H1 (cell line): ENCODE measurements around the gene OS9. TPM values are rescaled to one million over a fixed set of nuclear protein-coding genes. Genes with fewer than 3 reads are reported as not detected.

Experiments
- BCL11A ChIP-seq, 2 experiments: IDR thresholded peaks; one replicate each; pipeline ENCODE4 v1.6.1; 2011; ENCODE audit warnings: low read depth in 2 of 2, low read length in 2 of 2, mild to moderate bottlenecking in 2 of 2
- CHD2 ChIP-seq: IDR thresholded peaks from 2 replicates; pipeline ENCODE4 v1.6.1; 2012; ENCODE audit warnings: low read length, improper control_type of control experiment
- CHD7 ChIP-seq: fragments of 300-600 bp; sonication (generic); IDR thresholded peaks from 2 replicates; pipeline ENCODE4 v1.7.1; 2012; ENCODE audit warnings: low read length, moderate library complexity, mild to moderate bottlenecking, inconsistent platforms; ENCODE audit not compliant: insufficient replicate concordance
- CREB1 ChIP-seq: IDR thresholded peaks from 2 replicates; pipeline ENCODE4 v1.6.1; 2012; ENCODE audit warnings: inconsistent platforms
- CTBP2 ChIP-seq: IDR thresholded peaks from 2 replicates; pipeline ENCODE4 v1.7.0; 2011; ENCODE audit warnings: borderline replicate concordance, mild to moderate bottlenecking, moderate library complexity, mixed read lengths, low read length; ENCODE audit not compliant: insufficient read depth, insufficient read length
- EGR1 ChIP-seq: IDR thresholded peaks from 2 replicates; pipeline ENCODE4 v1.6.1; 2011; ENCODE audit warnings: low read depth, low read length, borderline replicate concordance
- KDM4A ChIP-seq: IDR thresholded peaks from one replicate; pipeline ENCODE4 v1.7.1; 2012; ENCODE audit warnings: low read depth, mild to moderate bottlenecking, moderate library complexity, low read length, inconsistent platforms; ENCODE audit not compliant: severe bottlenecking
- NANOG ChIP-seq: IDR thresholded peaks from 2 replicates; pipeline ENCODE4 v1.6.1; 2011; ENCODE audit warnings: low read length, low read depth, mild to moderate bottlenecking, inconsistent platforms; ENCODE audit not compliant: insufficient read depth, poor library complexity, severe bottlenecking
- SIN3A ChIP-seq, 2 experiments: IDR thresholded peaks in 1 of 2; conservative IDR thresholded peaks in 1 of 2; 2 replicates each; pipeline ENCODE4 v1.6.1; 2011 to 2012; ENCODE audit warnings: low read length in 2 of 2, improper control_type of control experiment in 1 of 2, low read depth in 1 of 2, mild to moderate bottlenecking in 1 of 2
- polyA plus RNA-seq, 7 experiments: library from polyadenylated mRNA; depleted of rRNA in 3 of 7; stranded (reverse) in 5 of 7; unstranded in 2 of 7; fragments of >200 nt in 5 of 7; fragments of 200-250 nt in 2 of 7; gene quantifications; 1 replicate in 5 of 7; 2 replicates in 1 of 7; 4 replicates in 1 of 7; pipeline versions ENCODE4 v1.2.1 to v1.2.3, GENCODE V29; 2011 to 2013; ENCODE audit warnings: missing spikeins in 2 of 7, mixed read lengths in 2 of 7
- total RNA-seq: library from RNA; stranded (reverse); fragmentation: NEBNext Ultra II Directional; extraction: Animal tissue kit (Norgen Biotek cat#: 25700); gene quantifications from 2 replicates; pipeline ENCODE4 v1.2.1, GENCODE V29; 2021
- TF ChIP-seq, protein P1 (sequence below): IDR thresholded peaks from 2 replicates; pipeline ENCODE4 v1.6.1; 2012; ENCODE audit warnings: low read length, inconsistent platforms

OS9 gene
- total and polyA plus RNA-seq, 2 of the 8 experiments (the other 6 are each of a cell fraction or from before 2014, with no cell fraction given): 71.0 to 108 TPM

DNA sequence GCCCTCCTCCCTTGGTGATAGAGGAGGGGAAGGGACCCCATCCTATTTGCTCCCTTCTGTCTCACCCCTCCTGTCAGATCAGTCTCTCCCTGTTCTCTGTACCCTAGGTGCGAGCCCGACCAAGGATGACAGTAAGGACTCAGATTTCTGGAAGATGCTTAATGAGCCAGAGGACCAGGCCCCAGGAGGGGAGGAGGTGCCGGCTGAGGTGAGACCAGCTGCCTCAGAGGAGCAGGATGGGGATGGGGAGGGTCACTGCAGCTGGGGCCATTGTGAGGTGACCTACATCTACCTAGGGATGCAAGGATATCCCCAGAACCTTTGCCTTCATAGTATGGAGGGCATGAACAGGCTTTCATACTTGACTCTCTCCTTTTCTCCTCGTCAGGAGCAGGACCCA lies 22.4 kb downstream of the OS9 start (continued):
- TF ChIP-seq CHD7: no peak
- no peak for TF ChIP-seq NANOG
- TF ChIP-seq CTBP2: no peak
- no peak for TF ChIP-seq KDM4A
- TF ChIP-seq, protein P1, sequence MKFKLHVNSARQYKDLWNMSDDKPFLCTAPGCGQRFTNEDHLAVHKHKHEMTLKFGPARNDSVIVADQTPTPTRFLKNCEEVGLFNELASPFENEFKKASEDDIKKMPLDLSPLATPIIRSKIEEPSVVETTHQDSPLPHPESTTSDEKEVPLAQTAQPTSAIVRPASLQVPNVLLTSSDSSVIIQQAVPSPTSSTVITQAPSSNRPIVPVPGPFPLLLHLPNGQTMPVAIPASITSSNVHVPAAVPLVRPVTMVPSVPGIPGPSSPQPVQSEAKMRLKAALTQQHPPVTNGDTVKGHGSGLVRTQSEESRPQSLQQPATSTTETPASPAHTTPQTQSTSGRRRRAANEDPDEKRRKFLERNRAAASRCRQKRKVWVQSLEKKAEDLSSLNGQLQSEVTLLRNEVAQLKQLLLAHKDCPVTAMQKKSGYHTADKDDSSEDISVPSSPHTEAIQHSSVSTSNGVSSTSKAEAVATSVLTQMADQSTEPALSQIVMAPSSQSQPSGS: no peak
- TF ChIP-seq SIN3A (conservative IDR thresholded peaks at IDR 0.05 in 1 of 2, IDR thresholded peaks at IDR 0.05 in 1 of 2; ENCODE audit: low read depth in 1 of 2, low read length in 2 of 2): no peak
- no peak for TF ChIP-seq EGR1
- TF ChIP-seq CREB1: no peak
- no peak for TF ChIP-seq BCL11A (IDR thresholded peaks at IDR 0.05; ENCODE audit: low read depth in 2 of 2, low read length in 2 of 2)
- no peak for TF ChIP-seq CHD2
